GM12875 (cell line): Measurements from ENCODE around the gene LBR.
"Not testable (repeated sequence)": the region's sequence is repeated elsewhere in the genome, so short reads cannot be mapped to it uniquely, and the experiment has no call there.

Experiments used
- H3K4me3 ChIP-seq: one replicate; pipeline ENCODE4 v1.5.1; 2011; ENCODE audit warnings: low read depth, low read length, control low read depth
- TF ChIP-seq, protein P1 (sequence below): IDR thresholded peaks from 2 replicates; pipeline ENCODE4 v1.5.1; 2011; ENCODE audit warnings: low read depth, mild to moderate bottlenecking, control low read depth, inconsistent platforms, low read length, moderate library complexity, borderline replicate concordance; ENCODE audit not compliant: insufficient read depth

LBR gene

DNA sequence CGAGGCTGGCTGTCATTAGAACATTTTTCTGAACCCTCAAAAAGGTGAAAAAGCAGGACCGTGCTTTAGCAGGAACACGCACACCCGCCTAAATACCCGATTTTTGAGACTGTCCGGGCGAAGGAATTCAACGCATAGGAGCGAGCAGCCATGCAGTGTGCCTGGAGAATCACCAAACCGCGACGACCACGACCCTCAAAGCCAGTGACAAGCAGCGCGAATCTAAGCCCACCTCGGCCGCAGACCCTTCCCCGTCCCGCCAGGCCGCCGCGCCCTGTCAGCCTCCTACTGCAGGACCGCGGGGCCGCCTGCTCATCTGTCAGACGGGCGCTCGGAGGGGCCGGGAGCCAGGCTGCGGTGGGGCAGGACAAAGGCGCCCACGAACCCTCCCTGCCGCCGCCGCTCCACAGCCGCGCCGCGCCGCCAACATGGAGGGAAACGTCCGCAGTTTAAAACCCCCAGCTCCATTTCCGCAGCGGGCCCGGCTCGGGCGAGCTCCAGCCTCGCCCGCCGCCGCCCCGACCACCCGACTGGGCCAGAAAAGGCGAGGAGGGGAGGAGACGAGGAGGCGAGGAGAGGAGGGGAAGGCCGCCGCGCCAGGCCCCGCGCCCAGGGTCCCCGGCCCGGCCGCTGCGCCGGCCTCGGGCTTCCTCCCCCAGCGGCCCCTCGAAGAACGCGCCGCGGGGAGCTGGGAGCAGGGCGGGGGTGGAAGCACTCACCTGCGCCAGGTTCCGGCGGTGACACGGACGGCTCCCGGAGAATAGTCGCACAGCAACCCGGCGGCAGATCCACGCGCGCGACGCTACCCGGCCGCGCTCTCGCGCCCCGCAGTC is at the start of gene LBR:
Gene LBR, minus strand, starts transcription at position 804 of the 833 bp plus-strand sequence. CDS start 3,963 bp downstream, outside the sequence.
- TF ChIP-seq, protein P1, sequence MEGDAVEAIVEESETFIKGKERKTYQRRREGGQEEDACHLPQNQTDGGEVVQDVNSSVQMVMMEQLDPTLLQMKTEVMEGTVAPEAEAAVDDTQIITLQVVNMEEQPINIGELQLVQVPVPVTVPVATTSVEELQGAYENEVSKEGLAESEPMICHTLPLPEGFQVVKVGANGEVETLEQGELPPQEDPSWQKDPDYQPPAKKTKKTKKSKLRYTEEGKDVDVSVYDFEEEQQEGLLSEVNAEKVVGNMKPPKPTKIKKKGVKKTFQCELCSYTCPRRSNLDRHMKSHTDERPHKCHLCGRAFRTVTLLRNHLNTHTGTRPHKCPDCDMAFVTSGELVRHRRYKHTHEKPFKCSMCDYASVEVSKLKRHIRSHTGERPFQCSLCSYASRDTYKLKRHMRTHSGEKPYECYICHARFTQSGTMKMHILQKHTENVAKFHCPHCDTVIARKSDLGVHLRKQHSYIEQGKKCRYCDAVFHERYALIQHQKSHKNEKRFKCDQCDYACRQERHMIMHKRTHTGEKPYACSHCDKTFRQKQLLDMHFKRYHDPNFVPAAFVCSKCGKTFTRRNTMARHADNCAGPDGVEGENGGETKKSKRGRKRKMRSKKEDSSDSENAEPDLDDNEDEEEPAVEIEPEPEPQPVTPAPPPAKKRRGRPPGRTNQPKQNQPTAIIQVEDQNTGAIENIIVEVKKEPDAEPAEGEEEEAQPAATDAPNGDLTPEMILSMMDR: no peak

DNA sequence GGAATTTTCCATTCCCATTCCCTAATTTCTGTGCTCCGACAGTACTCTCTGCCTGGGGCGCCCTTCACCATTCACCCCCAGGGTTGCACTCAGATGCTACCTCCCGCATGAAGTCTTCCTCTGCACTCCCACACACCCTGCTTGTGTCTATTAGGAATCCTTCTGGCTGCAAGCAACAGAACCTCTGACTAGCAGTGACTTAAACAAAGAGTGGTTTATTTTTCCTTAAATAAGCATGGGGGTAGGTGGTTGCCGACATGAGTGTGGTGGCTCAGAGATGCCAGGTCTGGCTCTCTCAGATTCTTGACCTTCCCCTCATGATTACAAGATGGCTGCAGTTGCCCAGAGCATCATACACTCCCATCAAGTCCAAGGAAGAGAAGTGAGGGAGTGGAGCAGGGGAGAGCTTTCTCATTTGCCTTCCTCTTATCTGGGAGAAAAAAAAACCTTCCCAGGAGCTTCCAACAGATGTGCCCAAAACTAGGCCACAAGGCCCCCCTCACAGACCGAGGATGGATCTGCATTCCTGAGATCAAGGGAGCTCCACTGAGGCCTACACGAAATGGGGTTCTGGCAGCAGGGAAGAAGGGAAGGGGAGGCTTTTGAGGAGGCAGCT is 49.6 kb upstream of the LBR start:
- TF ChIP-seq, protein P1: no peak
- no peak overlapping the region for H3K4me3 ChIP-seq

More for the DNA sequence above, at the start of gene LBR:
- H3K4me3 ChIP-seq: peak within 1 kb of the TSS; percentile 74

DNA sequence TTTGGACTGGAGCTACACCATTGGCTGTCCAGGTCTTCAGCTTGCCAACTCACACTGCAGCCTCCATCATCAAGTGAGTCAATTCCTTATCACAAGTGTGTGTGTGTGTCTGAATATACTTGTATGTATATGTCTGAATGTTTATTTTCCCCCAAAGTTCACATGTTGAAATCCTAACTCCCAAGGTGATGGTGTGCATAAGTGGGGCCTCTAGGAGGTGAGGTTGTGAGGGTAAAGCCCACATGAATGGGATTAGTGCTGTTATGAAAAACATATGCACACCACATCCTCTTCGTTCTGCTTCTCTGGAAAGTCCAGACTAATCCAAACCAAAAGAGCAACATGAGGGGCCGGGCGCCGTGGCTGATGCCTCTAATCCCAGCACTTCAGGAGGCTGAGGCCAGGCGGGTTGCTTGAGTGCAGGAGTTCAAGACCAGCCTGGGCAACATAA is 48.7 kb upstream of the LBR start:
- TF ChIP-seq, protein P1: no peak
- no peak overlapping the region for H3K4me3 ChIP-seq

DNA sequence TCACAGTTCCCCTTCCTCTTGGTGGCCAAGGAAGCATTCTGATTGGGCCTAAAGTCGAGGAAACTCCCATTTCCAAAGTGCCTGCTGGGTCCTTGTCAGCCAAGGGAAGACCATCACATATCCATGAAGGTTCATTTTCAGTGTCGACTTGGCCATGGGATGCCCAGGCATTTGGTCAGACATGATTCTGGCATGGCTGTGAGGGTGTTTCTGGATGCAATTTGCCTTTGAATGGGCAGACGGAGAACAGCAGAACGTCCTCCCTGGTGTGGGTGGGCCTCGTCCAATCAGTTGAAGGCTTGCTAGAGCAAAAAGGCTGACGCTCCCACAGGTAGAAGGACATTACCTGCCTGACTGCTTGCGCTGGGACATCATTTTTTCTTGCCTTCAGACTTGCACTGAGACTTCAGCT is 48.3 kb upstream of the LBR start:
- H3K4me3 ChIP-seq: no peak overlapping the region
- TF ChIP-seq, protein P1: no peak

DNA sequence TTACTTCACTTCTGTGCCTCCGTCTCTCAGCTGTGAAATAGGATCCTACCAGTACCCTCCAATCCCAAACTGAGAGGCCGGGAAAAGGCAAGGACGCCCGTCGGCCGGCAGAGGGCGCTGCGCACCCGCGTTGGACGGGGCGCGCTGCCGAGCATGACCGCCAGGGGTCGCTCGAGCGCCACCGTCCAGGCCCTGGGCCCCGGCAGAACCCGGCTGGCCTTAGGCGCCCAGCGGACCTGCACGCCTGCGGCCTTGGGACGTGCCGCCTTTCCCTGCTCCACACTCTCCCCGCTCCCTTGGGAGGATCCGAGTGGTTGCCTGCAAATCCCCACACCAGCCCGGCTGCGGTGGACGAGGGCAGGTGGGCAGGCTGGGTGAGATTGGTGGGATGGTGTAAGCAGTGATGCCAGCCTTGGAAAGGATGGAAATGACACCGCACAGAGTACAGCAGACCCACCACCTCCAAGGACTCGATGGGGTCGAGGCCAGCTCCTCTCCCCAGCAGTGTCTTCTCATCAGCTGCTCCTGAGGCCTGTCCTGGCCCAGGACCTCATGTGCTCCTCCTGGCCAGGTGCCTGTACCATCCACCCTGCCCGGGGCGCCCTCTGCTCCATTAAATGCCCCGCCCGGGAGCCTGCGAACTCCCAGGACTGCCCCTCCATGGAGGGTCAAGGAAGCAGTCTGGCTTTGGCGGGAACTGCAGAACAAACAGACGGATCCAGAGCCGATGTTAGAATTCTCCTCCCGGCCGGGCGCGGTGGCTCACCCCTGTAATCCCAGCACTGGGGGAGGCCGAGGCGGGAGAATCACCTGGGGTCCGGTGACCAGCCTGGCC is 47.4 kb upstream of the LBR start:
- TF ChIP-seq, protein P1: peak; percentile 100
- H3K4me3 ChIP-seq: no peak overlapping the region

DNA sequence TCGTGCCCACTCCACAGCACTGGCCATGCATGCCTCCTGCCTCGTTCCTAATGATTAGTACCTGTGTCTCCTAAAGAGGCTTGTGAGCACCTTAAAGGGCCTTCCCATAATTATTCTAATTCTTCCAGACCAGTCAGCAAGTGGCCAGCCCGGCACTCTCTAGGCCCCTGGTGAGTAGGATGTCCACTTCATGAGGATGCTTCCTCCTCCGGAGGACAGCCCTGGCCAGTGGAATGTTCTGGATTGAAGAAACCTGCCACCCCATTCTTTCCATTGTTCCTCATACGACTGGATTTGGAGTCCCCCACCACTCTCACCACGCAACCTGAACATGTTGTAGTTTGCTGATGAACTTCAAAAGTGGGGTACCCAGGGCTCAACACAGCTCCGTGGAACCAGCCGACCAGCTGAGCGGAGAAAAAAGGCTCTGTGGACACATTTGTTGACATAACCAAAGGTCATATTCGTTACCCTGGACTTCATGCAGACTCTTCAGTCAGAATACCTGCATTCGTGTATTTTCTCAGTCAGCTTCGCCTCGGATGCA is 46.7 kb upstream of the LBR start:
- TF ChIP-seq, protein P1: no peak
- H3K4me3 ChIP-seq: no peak overlapping the region

DNA sequence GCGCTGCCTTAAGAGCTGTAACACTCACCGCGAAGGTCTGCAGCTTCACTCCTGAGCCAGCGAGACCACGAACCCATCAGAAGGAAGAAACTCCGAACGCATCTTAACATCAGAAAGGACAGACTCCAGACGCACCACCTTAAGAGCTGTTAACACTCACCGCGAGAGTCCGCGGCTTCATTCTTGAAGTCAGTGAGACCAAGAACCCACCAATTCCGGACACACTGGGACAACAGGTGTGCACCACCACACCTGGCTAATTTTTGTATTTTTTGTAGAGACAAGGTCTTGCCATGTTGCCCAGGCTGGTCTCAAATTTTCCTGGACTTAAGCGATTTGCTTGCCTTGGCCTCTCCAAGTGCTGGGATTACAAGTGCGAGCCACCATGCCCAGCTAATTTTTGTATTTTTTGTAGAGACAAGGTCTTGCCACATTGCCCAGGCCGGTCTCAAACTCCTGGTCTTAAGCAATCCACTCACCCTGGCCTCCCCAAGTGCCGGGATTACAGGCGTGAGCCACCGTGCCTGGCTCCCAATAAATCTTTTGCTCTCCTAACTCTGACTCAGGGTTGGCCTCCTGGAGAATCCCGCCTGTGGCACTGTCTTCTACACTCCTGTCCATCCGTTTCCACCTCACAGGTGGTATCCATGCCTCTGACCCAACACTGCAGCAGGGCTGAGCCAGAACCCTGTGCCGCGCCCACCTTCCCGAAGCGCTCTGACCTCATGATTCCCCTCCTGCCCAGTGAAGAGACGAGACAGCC is 46.0 kb upstream of the LBR start:
- H3K4me3 ChIP-seq: not testable (repeated sequence)

DNA sequence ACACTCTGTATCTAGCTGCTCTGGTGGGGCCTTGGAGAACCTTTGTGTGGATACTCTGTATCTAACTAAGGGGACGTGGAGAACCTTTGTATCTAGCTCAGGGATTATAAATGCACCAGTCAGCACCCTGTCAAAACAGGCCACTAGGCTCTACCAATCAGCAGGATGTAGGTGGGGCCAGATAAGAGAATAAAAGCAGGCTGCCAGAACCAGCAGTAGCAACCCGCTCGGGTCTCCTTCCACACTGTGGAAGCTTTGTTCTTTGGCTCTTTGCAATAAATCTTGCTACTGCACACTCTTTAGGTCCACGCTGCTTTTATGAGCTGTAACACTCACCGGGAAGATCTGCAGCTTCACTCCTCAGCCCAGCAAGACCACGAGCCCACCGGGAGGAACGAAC is 45.4 kb upstream of the LBR start:
- H3K4me3 ChIP-seq: not testable (repeated sequence)
